ENCODE data around the gene CLSTN1. TPM values are rescaled to one million over a fixed set of nuclear protein-coding genes. Genes with fewer than 3 reads are reported as not detected.

The CLSTN1 gene
- total RNA-seq, 2 donors from 2014 or later = 62.5 to 64.1 TPM

- ATAC-seq (no peak), DNase-seq (no peak)
- intact Hi-C loops (cut with DNase I) = no loop called here
Measured at GRCh38 chr1:9853249-9853595, 29.5 kb upstream of the CLSTN1 start.

- intact Hi-C loops (cut with DNase I) = no loop called here
- peak; percentile 53 to 79 for ATAC-seq
- no peak for DNase-seq
Measured at GRCh38 chr1:9852410-9853248, 28.9 kb upstream of the CLSTN1 start.

GRCh38 chr1:9852004-9852403 is 28.2 kb upstream of the CLSTN1 start:
- DNase-seq (no peak), ATAC-seq (peak in 1 of 2 donors; percentile 19)
- intact Hi-C loops (cut with DNase I) = no loop called here

- intact Hi-C loops (cut with DNase I) = no loop called here
- ATAC-seq = no peak
- DNase-seq = no peak
Measured at GRCh38 chr1:9850442-9851162, 26.8 kb upstream of the CLSTN1 start.

GRCh38 chr1:9849691-9850441 is 26.1 kb upstream of the CLSTN1 start:
- DNase-seq (no peak), ATAC-seq (no peak)
- intact Hi-C loops (cut with DNase I) = no loop called here

- intact Hi-C loops (cut with DNase I) = no loop called here
- peak in 1 of 2 donors; percentile 33 for ATAC-seq
- DNase-seq = peak; percentile 43
Measured at GRCh38 chr1:9848022-9848421, 24.3 kb upstream of the CLSTN1 start.

- DNase-seq (no peak), ATAC-seq (no peak)
- intact Hi-C loops (cut with DNase I) = no loop called here
Measured at GRCh38 chr1:9847269-9847668, 23.5 kb upstream of the CLSTN1 start.

GRCh38 chr1:9846611-9847171 is 22.9 kb upstream of the CLSTN1 start:
- intact Hi-C loops (cut with DNase I) = no loop called here
- ATAC-seq = no peak
- no peak for DNase-seq

GRCh38 chr1:9845914-9846313 is 22.1 kb upstream of the CLSTN1 start:
- no peak for ATAC-seq
- intact Hi-C loops (cut with DNase I) = no loop called here
- DNase-seq = no peak

- DNase-seq = no peak
- ATAC-seq = no peak
- intact Hi-C loops (cut with DNase I) = no loop called here
Measured at GRCh38 chr1:9844756-9845155, 21.0 kb upstream of the CLSTN1 start.

GRCh38 chr1:9844106-9844505 is 20.3 kb upstream of the CLSTN1 start:
- no peak for DNase-seq
- intact Hi-C loops (cut with DNase I) = no loop called here
- peak in 1 of 2 donors; percentile 56 for ATAC-seq

- DNase-seq (no peak), ATAC-seq (peak in 1 of 2 donors; percentile 4)
- intact Hi-C loops (cut with DNase I) = no loop called here
Measured at GRCh38 chr1:9843576-9843945, 19.8 kb upstream of the CLSTN1 start.

GRCh38 chr1:9842781-9843575 is 19.2 kb upstream of the CLSTN1 start:
- no peak for DNase-seq
- intact Hi-C loops (cut with DNase I) = no loop called here
- peak; percentile 29 to 47 for ATAC-seq

- no peak for DNase-seq
- ATAC-seq = no peak
- intact Hi-C loops (cut with DNase I) = no loop called here
Measured at GRCh38 chr1:9842073-9842711, 18.4 kb upstream of the CLSTN1 start.

GRCh38 chr1:9841460-9841859 is 17.7 kb upstream of the CLSTN1 start:
- intact Hi-C loops (cut with DNase I) = no loop called here

GRCh38 chr1:9840176-9840575 is 16.4 kb upstream of the CLSTN1 start:
- no peak for DNase-seq
- ATAC-seq = no peak
- intact Hi-C loops (cut with DNase I) = no loop called here

More at GRCh38 chr1:9841460-9841859, 17.7 kb upstream of the CLSTN1 start:
- DNase-seq (no peak), ATAC-seq (no peak)

GRCh38 chr1:9838946-9839345 is 15.2 kb upstream of the CLSTN1 start:
- intact Hi-C loops (cut with DNase I) = no loop called here
- ATAC-seq (no peak), DNase-seq (no peak)

GRCh38 chr1:9836632-9836960 is 12.8 kb upstream of the CLSTN1 start:
- ATAC-seq = no peak
- intact Hi-C loops (cut with DNase I) = no loop called here
- no peak for DNase-seq
